GM19099 (cell line): ENCODE measurements around the gene PKN1.

Experiments
- POLR2A ChIP-seq: IDR thresholded peaks from 3 replicates; pipeline ENCODE4 v1.6.1; 2011; ENCODE audit warnings: low read depth; ENCODE audit not compliant: insufficient read length; ENCODE audit errors: extremely low read depth

PKN1 gene

DNA sequence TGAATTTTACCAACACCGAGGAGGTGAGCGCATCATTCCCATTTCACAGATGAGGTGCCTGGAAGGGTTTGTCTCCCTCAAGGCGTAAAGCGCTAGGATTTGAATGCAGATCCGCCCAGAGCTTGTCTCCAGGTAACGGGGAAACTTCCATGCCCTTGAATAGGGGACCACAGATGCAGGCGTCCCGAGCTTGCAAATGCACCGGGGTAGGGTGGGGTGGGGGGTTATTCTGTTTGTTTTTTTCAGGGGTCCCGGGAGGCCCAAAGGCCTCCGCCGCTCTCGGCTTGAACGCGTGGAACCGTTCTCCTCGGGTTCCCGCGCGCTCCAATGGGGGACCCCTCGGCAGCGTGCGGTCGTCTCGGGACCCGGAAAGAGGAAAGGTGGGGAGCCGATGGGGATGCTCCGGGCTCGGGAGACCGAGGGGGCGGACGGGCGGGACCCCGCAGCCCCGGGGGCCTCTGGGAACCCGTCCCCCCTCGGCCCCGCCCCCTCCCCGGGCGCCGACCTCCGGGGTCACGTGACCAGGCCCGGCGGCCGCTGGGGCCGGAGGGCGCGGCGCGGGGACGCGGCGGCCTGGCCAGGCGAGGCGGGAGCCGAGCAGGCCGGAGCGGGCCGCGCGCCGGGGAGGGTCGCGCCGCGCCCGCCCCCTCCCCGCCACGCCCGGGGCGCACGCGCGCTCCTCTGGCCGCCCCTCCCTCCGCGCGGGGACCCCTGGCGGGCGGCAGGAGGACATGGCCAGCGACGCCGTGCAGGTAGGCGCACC is at the start of gene PKN1:
Gene PKN1 (plus strand): TSS at position 516 of the 763 bp plus-strand sequence. CDS start 216 bp downstream, at position 732.
- TF ChIP-seq POLR2A = peak; percentile 69

DNA sequence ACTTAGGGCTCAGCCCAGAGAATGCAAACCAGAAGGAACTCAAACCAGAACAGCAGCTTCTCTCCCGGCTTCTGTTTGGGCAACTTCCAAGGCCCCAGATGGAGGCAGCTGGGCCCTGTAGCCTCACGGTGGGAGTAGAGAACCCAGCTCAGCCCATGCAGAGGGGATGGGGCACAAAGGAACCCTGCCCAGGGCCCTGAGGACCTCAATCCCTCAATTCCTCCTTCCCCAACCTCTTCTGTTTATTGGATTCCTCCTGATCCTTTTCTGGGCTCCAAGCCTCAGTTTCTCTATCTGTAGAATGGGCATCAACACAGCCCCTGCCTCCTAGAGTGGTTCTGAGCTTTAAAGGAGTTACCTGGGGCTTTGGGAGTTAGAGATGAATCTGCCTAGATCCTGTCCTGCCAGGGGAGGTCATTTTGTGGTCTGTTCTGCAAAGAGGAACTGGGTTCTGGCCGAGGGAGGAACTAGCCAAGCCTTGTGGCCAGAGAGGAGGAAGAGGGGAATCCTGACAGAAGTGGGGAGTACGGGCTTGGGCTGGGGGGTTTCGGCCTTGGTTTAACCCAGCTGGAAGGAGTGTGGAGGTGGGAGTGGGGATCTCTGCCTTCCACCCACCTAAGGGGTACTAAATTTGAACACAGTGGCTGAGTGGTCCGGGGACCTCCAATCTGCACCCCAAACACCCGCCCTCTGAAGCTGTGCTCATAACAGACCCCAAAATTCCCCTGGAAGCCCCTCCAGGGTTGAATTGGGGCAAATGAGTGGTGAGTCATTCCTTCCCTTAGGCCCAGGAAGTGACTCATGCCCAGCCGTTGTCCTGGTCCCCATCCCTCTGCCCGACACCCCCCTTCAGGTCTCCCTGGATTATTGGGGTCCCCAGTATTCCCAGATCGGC is 49.2 kb upstream of the PKN1 start:
- peak; percentile 59 for TF ChIP-seq POLR2A

DNA sequence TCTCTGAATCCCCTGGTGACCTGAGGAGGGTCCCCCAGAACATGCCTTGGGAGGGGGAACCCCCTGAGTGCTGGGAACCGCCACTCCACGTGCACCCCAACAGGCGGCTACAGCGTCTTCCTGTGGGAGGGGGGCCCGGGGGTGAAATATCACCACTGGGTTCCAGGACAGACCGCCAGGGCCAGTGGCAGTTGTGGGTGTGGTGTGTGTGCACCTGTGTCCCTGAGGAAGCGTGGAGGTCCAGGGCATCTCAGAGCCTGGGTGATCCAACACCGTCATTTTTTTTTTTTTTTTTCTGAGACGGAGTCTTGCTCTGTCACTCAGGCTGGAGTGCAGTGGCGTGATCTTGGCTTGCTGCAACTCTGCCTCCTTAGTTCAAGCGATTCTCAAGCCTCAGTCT is 47.6 kb upstream of the PKN1 start:
- TF ChIP-seq POLR2A = no peak

DNA sequence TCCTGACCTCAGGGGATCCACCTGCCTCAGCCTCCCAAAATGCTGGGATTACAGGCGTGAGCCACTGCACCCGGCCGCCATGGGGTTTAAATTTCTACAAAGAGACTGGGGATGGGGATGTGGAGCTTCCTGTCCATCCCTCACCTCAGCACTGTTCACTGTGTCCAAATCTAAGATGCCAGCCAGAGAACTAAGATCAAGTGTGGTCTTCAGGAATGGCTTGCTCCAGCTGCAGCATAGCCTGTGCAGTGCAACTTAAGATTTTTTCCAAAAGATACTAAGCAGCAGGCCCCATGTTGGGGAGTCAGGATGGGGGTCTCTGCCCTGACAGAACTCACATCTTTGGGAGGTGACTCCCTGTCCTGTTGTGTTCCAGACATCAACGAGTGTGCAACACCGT is 42.6 kb upstream of the PKN1 start:
- no peak for TF ChIP-seq POLR2A

DNA sequence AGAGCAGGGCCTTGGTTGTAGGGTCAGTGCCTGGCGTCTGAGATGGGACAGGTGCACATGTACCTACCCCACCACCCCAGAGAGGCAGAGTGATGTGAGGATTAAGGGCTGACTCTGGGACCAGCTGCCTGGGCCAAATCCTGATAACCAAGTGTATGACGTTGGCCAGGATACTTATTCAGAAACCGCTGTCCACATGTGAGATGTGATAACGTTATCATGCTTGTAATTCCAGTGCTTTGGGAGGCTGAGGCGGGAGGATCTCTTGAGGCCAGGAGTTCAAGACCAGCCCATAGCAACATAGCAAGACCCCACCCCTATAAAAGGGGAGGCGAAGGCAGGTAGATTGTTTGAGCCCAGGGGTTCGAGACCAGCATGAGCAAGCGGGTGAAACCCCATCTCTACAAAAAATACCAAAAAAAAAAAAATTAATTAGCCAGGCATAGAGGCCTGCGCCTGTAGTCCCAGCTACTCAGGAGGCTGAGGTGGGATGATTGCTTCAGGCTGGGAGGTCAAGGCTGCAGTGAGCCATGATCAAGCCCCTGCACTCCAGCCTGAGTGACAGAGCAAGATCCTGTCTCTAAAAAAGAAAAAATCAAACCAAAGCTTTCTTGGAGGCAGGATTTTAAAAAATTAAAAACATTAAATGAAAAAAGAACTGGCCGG is 41.8 kb upstream of the PKN1 start:
- TF ChIP-seq POLR2A = no peak

DNA sequence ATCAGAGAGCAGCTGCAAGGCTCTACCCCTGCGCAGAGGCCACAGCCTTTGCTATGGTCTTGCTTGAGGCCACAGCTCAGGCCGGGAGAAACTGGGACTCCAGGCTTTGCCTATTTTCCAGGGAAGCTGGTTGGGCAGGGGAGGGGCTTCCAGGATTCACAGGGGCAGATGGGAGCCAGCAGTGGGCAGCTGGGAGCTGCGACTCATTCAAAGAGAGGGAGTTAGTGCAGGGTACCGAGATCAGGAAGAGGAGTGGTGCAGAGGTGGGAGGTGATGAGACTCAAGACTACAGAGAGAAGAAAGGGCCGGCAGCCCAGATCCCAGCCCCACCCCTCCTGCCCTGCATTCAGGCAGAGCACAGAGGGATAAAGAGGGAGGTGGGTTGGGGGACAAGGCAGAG is 39.8 kb upstream of the PKN1 start:
- no peak for TF ChIP-seq POLR2A

DNA sequence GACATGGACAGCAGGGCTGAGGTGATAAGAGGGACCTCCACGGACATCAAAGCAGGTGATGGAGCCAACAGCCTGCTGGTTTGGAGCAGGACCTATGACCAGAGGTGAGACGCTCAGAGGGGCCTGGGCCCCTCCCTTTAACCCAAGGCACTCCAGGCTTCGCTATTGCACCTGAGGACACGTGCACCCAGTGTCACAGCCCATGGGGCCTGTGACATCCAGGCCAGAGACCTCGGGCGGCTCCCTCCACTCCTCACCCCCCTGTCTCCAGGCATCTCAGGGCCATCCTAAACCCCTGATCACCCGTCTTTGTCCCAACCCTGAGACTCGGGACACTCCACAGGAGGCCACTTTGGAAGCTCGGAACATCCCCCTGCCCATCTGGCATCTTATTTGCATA is 38.9 kb upstream of the PKN1 start:
- TF ChIP-seq POLR2A = no peak

DNA sequence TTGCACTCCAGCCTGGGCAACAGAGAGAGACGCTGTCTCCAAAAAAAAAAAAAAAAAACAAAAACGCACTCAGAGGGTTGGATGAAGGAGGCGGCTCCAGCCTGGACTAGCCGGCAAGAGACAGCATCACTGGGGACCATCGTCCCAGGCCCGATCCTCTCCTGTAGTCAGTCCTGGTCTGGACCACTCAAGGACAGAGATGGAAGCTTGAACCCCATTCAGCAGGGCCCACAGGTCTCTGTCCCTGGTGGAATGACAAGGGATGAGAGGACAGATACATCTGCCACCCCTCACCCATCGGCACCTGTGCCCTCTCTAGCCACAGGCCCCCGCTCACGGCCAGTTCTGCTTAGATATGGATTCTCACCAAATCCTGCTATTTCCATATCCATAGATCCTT is 37.8 kb upstream of the PKN1 start:
- no peak for TF ChIP-seq POLR2A

DNA sequence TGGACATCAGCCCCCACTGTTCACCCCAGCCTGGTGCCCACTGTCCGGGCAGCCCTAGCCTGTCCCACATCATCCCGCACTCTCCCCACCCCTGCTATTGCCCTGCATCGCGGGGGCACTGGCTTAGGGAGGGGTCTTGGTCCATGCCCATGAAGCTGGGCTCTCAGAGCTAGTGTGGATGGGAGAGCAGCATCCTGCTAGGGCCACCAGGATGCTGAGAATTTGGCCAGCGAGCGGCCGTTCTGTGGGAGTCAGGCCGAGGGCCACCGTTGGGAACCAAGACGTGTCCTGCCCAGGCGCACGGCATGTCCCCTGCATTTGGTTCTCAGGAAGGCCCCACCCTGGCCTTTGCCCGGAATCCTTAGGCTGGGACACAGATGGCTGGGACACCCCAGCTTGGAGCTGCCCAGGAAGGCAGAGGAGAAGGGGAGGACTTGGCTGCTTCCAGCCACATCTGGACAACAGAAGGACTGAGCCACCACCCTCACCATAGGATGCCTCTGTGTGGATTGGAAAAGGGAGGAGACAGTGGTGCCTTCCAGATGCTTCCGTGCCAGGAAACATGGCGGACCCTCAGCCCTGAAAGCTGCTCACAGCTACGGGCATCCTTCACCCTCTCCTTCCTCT is 37.3 kb upstream of the PKN1 start:
- no peak for TF ChIP-seq POLR2A

DNA sequence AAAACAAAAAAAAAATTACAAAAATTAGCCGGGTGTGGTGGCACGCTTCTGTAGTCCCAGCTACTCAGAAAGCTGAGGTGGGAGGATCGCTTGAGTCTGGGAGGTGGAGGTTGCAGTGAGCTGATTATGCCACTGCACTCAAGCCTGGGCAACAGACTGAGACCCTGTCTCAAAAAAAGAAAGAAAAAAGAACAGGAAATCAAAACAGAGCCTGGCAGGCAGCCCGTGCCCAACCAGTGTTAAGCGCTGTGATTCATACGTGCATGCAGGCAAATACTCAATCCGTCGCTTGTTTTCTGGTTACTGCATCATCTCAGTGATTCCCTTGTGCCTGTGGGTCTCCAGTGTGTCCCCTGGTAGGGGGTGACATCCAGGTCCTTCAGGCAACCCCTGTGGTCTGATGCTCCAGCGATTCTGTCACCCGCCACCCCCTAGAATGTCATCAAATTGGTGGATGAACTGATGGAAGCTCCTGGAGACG is 32.1 kb upstream of the PKN1 start:
- no peak for TF ChIP-seq POLR2A

DNA sequence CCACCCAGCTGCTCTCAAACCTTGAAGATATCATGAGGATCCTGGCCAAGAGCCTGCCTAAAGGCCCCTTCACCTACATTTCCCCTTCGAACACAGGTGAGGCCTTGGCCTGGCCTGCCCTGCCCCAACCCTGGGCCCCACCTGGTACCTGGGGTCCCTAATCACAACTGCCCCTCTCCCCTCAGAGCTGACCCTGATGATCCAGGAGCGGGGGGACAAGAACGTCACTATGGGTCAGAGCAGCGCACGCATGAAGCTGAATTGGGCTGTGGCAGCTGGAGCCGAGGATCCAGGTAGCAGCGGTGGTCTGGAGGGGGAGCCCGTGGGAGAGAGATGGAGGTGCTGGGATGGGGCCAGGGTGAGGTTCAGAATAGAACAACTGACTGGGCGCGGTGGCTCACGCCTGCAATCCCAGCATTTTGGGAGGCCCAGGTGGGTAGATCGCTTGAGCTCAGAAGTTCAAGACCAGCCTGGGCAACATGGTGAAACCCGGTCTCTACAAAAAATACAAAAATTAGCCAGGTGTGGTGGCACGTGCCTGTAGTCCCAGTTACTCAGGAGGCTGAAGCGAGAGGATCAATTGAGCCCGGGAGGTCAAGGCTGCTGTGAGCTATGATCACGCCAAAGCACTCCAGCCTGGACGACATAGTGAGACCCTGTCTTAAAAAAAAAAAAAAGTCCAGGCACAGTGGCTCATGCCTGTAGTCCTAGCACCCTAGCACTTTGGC is 31.5 kb upstream of the PKN1 start:
- no peak for TF ChIP-seq POLR2A

DNA sequence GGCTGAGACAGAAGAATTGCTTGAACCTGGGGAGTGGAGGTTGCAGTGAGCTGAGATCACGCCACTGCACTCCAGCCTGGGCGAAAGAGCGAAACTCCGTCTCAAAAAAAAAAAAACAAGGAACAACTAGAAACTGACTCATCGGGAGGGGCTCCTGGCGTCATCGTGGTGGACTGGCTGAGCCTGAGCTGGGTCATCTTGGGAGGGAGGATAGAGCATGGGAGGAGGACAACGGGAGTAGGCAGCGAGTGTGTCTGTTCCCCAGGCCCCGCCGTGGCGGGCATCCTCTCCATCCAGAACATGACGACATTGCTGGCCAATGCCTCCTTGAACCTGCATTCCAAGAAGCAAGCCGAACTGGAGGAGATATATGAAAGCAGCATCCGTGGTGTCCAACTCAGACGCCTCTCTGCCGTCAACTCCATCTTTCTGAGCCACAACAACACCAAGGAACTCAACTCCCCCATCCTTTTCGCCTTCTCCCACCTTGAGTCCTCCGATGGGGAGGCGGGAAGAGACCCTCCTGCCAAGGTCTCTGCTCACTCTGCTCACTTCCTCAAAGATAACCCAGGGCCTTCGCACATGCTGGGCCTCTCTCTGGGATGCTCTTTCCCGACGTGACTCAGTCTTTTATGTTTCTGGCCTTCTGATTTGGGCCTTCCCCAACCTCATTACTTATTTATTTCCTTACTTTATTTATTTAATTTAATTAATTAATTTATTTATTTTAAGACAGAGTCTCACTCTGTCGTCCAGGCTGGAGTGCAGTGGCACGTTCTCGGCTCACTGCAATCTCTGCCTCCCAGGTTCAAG is 30.6 kb upstream of the PKN1 start:
- TF ChIP-seq POLR2A = no peak

DNA sequence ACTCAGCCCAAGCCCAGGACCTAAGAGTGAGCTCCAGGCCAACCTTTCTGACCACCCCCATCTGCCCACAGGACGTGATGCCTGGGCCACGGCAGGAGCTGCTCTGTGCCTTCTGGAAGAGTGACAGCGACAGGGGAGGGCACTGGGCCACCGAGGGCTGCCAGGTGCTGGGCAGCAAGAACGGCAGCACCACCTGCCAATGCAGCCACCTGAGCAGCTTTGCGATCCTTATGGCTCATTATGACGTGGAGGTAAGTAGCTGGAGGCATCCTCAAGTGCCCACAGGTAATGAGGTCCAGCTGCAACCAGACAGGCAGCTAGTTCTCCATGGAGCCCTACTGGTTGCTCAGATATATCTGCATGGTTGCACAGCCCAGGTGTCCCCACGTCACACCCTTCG is 28.8 kb upstream of the PKN1 start:
- TF ChIP-seq POLR2A = no peak

DNA sequence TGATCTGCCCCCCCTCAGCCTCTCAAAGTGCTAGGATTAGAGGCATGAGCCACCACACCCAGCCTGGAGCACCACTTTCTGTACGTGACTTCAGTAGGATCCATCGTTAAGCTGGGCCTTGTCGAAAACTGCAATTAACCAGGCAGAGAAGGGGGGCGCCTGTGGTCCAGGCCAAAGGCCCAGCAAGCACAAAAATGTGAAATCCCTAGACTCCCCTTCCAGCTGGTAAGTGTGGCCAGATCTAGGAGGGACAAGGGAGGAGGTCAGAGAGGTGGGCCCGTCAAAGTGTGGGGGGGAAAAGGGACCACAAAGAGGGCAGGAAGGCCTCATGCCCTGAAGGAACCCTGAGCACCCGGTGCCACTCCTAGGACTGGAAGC is 27.7 kb upstream of the PKN1 start:
- TF ChIP-seq POLR2A = no peak
